ENCODE data around the gene RUFY3.

DNA sequence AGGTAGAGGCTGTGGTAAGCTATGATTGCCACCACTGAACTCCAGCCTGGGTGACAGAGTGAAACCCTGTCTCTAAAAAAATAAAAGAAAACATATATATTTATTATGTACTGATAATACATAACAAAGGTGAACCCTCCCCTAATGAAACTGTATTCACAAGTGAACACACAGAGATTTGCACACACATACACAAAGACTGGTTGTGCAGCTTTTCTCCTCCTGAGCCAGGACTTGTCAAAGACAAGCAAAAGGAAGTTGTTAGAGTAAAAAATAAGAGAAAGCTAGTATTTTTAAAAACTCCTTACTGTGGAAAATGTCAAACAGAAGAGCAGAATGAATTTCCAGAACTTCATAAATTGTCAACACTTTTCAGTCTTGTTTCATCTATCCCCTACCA is 119.4 kb downstream of the RUFY3 start:
- TF ChIP-seq SP1 (IDR thresholded peaks at IDR 0.05) = no peak
- TF ChIP-seq, protein P1, sequence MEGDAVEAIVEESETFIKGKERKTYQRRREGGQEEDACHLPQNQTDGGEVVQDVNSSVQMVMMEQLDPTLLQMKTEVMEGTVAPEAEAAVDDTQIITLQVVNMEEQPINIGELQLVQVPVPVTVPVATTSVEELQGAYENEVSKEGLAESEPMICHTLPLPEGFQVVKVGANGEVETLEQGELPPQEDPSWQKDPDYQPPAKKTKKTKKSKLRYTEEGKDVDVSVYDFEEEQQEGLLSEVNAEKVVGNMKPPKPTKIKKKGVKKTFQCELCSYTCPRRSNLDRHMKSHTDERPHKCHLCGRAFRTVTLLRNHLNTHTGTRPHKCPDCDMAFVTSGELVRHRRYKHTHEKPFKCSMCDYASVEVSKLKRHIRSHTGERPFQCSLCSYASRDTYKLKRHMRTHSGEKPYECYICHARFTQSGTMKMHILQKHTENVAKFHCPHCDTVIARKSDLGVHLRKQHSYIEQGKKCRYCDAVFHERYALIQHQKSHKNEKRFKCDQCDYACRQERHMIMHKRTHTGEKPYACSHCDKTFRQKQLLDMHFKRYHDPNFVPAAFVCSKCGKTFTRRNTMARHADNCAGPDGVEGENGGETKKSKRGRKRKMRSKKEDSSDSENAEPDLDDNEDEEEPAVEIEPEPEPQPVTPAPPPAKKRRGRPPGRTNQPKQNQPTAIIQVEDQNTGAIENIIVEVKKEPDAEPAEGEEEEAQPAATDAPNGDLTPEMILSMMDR (IDR thresholded peaks at IDR 0.05; ENCODE audit: low read depth, low read length, missing input control) = no peak
- TF ChIP-seq, protein P2, sequence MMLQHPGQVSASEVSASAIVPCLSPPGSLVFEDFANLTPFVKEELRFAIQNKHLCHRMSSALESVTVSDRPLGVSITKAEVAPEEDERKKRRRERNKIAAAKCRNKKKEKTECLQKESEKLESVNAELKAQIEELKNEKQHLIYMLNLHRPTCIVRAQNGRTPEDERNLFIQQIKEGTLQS (IDR thresholded peaks at IDR 0.05) = no peak
- TF ChIP-seq MAX (IDR thresholded peaks at IDR 0.05) = no peak
